GM19438 (cell line): ENCODE data around the gene PAX5.

ENCODE experiments used
- ATAC-seq: cut with Tn5 transposase; IDR thresholded peaks from one replicate; pipeline ENCODE4 v1.9.1; 2021; ENCODE audit warnings: low read depth; ENCODE audit not compliant: unreplicated experiment

The PAX5 gene

DNA sequence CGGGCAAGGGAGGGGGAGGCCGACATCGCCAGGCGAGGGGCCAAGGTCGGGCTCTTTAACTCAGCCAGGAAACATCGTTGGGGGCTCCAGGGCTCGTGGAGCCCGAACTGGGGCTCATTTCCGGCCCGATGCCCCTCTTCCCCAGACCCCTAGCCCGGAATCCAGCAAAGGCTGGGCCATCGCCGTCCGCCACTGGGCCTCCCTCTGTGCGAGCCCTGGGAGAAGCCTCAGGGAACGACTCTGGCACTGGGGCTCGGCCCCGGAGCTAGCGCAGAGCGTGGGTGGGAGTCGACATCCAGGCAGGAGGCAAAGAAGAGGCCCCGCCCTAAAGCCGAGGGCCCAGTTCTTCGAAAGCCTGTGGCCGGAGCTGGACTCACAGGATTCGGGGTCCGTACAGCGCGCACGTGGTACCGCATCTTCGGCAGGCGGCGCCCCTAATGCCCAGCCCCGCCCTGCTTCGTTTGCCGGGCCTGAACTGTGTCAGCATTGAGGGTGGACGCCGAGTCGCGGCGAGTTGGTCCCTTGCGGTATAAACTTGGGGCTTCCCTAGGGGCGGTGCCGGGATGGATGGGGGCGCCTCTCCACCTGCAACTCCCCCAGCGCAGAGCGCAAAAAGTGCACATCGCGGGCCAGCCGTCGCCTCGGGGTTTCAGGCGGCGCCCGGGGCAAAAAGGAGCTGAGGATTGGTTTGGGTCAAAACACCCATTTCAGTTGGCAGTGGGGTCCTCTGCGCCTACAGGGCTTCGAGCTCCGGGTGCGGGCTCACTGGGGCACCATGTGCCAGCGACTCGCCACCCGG is 3.6 kb upstream of the PAX5 start:
- ATAC-seq = peak; percentile 8

DNA sequence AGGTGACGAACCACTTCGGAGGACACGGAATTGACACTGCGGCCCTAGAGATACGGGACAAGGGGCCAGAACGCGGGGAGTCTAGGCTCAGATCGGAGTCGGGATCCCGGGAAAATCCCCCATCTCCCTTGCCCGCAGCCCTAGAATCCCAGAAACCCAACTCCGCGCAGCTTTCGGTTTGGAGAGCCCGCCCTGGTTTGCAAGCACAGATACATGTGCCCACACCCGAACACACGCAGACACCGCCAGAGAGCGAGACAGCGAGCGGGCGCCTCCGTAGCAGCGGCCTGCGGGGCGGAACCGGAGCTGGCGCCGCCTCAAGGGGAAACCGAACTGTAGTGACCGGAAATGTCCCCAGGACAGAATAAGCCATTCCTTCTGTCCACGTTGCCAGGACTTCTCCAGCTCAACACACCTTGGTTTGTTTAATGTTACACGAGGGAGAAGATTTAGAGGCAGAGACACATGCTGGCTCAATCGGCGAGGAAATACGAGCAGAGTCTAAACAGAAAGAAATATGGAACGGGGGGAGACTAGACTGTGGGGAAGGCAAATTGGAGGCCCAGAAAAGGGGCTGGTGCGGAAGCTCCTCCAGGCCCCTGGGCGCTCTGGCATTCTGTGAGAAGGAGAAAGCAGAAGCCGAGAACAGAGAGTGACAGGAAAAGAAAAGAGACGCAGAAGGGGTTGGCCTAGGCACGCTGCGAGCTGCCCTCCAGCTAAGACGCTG is 2.9 kb upstream of the PAX5 start:
- ATAC-seq = peak; percentile 26

DNA sequence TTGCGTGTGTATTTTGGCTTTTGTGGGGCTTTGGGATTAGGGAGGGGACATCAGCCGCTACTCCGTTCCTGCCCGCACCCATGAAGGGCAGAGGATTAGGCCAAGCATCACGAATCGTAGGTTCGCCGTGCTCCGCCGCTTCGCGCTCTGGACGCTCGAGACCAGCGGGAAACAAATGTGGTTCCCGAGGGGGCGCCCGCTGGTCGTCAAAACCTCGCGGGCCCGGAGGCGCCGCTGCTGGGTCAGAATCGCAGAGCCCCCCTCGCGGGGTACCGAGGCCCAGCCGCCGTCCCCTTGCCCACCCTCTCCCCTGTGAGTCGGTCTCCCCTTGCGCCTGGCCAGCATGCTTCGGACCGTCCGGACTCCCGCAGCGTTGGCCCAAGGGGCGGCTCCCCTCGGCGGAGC is 2.3 kb upstream of the PAX5 start:
- no peak for ATAC-seq

DNA sequence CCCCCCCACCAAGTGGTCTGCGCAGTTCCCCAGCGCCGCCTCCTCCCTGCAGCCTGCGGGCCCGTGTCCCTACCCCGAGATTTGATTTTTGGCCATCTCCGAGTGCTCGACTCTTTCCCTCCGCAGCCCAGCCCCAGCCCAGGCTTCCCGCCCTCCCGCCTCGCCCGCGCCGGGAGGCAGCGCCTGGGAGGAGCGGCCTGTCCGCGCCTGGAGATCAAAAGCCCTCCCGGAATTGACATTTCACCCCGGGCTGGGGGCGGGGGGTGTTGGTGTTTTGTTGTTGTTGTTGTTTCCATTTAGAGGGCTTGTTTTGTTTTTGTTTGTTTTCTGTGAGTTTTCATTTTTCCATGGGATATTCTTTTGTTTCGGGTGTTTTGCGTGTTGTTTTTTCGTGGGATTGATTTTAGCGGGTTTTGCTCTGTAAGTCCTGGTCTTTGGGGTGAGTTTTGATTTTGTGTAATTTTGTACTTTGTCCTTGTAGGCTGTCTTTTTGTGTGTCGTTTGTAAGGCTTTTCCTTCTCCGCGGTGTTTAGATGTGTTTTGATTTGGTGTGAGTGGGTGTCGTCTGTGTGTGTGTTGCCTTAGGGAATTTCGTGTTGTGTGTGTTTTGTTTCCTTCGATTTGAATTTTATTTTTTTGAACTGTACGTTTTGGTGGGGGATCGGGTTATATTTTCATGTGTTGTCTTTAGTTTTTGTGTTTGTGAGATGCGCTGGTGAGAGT is 1.7 kb upstream of the PAX5 start:
- ATAC-seq = no peak

DNA sequence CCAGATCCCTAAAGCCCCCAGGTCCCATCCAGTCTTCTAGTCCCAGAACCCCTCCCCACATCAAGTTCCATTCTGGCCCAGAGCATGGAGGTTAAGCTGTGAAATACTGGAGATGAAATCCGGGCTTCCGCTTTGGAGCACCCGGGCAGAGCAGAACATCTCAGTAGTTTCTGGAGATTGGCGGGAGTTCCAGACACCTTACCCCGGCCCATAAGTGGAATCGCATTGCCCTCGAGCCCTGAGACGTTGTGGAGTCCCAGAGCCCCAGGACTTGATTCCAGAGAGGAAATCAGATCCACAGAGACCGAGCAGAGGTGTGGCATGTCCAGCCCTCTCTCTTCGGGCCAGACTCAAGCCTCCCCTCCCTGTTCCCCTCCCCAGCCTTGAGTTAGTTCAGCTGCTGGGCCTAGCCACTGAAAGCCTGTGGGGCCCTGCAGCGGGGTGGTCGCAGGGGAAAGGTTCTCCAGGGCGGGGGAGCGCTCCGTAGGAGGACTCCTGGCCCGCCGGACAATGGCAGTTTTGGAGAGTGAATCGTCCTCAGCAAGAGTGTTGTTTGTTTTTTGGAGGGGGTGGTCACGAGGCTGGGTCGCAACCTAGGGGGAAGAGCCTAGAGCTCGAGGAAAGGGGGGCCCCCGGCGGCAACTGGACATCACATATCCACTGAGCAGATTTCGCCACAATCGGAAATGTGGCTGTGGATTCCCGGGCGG is 1.0 kb upstream of the PAX5 start:
- ATAC-seq = no peak

DNA sequence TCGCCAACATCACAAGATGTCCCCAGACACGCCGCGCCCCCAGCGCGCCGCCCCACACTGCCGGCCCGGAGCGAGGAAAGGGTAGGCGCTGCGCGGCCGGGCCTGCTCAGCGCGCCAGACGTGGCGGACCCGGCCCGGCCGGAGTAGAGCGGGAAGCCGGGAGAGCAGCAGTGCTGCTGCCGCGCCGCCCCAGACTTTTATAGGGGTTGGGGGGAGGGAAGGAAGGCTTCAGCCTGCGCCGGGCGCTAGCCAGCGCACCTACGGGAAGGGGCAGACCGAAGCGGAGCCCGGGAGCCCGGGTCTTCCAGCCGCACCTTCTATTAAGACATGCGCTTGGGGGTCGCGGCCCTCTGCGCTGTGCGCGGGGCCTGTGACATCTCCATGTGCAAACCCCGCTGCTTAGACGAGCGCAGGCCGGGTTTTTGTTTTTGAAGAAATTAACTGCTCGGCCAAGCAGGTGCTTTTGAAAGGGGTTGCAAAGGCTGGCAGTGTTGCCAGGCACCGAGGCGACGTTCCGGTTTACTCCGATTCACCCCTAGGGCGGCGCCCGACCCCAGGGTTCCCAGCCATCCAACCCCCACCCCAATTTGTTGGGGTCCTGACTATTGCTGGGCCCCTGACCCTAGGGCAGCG is 353 bp upstream of the PAX5 start:
- no peak for ATAC-seq

DNA sequence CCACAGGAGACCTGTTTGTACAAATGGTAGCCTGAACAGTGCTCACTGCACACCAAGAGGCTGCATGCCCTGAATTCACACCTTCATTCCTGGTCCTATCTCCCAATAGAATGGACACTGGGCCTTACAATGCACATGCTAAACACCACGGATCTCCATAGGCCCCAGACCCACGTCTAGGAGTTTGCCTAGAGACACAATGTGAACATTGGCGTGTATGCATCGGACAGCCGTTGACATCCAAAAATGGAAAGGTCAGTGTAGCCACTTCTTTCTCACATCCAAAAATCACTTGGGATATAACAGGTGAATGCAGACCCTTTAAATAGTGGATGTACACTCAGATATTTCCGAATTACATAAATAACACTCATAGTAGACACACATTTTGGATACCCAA is 927 bp downstream of the PAX5 start:
- no peak for ATAC-seq

DNA sequence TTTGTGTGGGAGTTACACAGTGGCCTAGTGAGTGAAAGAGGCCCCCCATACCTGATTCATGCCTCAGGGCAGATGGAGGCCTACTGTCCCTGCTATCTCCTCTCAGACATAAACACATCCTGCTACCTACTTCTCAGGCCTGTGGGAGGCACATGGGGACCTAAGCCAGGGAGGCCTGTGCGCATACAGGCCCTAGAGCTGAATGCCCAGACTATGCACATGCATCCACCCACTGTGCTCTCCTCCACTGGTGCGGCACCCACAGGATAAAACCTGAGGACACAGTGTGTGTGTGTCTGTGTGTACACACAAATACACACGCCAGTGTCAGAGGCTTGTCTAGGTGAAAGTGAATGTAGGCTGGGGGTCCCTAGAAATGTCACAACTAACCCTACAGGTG is 1.4 kb downstream of the PAX5 start:
- no peak for ATAC-seq

DNA sequence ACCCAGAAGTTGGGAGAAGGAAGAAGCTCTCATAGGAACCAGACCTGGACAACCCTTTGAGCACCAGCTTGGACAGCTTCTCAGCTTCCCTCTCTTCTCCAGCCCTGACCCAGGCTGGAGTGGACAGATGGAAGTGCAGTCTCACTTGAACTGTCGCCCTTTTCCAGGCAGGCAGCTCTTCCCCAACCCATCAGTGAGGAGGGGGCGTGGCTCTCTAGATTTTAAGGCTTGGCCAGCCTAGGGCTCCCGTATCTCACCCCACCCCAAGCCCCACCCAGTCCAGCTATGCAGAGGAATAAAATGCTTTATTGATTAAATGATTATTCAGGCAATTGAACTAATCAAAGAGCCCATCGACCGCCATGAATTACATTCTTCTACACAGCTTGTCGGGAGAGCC is 2.2 kb downstream of the PAX5 start:
- no peak for ATAC-seq

DNA sequence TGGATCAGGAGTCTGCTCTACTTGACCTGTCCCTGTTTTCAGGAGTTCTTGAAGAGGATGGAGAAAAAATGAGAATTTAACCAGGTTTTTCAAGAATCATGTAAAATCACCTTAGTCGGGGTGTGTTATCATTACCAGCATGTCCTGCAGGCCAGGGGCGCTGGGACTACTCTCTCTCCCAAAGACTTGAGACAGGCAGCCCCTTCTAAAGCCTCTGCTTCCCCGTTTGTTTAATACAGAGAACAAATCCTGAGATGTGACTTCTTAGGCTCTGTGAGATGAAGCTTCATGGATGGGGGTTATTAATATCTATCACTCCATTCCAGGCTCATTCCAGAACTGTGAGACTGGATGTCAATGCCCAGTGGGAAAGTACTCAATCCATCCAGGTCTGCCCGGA is 3.0 kb downstream of the PAX5 start:
- ATAC-seq = no peak

DNA sequence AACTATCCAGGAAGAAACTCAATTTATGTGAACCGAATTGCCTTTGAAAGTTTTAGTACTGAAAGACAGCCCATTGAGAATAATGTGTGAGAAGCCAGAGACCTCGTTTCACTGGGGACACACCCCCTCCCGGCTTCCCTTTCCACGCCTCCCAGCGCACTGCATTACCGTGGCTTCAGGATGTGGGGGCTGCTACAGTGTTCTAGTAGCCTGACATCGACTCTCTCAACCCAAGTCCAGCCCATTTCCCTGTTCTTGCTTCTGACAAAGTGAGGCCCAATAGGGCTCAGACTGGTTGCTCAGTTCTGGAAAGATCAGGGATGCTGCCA is 3.5 kb downstream of the PAX5 start:
- peak; percentile 16 for ATAC-seq

DNA sequence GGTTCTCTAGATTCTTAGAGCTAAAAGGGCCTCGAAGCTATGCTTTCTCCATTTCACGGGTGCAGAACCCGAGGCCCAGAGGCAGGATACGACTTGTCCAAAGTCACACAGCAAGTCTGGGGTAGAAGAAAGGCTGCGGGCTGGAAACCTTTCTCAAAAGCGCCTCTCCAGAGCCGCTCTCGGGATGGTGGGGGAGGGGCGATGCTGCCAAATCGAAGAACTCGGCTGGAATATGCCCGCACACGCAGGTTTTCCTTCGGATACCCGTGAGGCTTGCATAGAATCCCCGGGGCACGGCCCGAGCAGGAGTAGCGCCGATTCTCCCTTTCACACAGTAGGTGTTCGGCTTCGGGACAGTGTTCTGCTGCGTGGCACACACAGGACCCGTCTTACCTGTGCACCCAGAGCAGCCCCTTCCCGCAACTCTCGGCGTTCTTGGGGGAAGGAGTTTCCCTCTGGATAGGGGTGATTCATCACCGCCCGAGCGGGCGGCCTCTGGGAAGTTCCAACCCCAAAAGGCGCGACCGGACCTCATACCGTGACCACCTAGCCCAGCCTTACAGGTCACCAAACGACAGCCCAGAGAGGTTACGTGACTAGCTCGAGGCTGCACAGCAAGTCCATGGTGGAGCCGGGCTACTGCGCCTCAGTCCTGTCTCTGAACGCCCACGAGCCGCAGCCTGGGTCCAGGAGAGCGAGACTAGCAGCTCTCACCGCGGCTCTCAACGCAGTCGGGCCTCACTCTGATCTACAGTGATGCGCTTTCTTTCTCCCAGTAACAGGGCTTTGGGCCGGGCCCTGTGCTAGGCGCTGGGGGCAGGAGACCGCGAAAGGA is 4.1 kb downstream of the PAX5 start:
- ATAC-seq = peak; percentile 1

DNA sequence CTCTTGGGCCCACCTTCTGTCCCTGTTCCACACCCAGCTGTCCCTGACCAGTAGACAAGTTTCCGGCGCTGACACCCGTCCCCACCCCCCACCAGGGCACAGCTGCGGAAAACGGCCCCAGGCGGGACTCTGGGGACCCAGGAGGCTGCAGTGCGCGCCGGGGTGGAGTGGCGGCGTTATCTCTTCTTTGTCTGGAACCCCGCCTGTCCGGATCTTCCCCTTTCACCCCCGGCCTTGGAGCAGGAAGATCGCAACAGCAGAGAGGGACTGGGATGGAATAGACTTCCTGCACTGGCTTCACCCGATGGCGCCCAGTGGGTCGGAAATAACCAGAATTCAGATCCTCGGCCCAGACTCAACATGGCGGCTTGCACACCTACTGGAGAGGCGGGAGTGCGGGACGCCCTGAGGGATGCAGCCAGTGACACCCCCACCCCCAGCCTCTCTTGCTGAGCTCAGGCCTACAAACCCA is 4.7 kb downstream of the PAX5 start:
- no peak for ATAC-seq

DNA sequence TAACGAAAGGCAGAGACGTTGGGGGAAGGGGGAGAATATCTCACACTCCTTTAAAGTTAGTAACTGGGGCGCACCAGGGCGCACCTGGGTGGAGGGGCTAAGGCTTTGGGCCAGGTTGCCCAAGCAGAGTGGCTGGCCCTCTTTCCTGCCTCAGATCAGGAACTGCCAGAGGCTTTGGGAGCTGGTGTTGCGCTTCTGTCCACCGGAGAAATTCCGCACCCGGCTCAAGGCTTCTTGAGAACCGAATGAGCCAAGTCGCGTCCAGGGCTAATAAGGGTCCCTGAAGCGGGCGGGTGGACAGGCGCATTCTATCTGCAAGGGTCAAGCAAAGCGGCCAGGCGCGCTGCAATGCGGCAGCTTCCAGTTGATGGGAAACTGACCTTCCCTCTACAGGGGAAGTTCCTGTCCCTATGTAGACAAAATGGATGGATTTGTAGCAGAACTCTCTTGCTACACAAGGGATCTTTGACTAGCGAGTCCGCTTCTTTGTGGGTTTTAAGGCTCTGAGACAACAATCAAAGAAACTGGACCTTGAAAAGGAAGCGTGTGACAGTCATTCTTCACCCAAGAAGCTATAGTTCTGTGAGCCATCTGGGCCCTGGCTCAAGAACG is 5.5 kb downstream of the PAX5 start:
- no peak for ATAC-seq

DNA sequence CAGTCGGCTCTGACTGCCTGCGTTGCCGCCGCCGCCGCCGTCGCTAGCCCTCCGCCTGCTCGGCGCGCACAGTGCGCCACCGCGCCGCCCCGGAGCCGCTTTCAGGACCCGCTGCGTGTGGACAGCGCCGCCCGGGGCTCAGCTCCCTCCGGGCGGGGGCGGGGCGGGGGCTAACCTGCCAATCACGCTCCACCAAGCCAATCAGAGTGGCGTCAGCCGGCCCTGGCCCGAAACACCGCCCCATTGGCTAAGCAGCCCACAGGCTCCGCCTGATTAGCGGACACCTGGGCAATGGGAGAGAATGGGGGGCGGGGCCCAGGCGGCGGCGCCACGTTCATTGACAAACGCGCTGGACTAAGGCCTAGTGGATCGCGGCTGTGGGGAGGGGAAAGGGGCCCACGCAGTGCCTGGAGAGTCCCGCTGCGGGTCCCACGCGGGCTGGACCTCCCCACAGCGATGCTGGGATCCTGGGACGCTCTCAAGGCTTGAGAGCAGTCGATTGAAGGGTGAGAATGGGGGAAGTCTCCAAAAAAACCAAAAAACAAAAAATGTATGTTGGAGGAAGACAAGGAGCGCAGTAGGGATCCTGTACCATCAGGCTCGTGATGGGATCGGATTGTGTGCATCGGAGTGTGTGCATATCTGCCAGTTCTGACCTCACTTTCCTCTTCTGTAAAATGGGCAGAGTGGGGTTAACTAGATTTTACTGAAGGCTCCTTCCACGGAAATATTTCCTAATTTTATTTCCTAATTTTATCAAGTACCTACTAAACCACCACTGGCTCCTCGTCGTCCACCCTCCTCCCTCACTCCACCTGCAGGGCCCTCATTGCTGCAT is 6.3 kb downstream of the PAX5 start:
- peak; percentile 57 for ATAC-seq

DNA sequence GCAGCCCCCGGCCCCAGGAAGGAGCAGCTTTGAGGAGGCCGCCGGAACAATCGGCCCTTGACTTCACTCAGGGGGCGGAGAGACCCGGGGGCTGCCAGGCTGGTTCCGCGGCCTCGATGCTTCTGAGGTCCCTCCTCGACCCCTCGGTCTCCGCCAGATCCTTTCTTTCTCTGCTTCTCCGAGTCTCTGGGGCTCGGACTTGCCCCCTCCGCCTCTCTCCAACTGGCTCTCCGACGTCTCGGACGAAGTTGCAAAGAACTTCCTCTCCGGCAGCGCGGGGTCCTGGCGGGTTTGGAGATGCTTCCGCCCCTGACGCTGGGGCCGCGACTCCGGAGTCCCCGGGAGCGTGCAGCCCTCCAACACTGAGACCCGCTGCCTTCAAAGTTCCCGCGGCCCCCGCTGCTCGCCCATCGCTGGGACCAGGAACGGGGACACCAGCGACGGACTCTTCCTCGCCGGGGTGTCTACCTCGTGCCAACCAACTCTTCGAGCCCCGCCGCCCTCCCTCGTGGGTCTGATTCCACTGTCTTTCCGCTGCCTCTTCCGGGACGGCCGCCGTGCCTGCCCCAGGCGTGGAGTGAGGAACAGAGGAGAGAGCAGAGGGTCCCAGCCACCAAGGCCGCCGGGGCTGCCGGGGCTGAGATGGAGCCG is 7.0 kb downstream of the PAX5 start:
- no peak for ATAC-seq

DNA sequence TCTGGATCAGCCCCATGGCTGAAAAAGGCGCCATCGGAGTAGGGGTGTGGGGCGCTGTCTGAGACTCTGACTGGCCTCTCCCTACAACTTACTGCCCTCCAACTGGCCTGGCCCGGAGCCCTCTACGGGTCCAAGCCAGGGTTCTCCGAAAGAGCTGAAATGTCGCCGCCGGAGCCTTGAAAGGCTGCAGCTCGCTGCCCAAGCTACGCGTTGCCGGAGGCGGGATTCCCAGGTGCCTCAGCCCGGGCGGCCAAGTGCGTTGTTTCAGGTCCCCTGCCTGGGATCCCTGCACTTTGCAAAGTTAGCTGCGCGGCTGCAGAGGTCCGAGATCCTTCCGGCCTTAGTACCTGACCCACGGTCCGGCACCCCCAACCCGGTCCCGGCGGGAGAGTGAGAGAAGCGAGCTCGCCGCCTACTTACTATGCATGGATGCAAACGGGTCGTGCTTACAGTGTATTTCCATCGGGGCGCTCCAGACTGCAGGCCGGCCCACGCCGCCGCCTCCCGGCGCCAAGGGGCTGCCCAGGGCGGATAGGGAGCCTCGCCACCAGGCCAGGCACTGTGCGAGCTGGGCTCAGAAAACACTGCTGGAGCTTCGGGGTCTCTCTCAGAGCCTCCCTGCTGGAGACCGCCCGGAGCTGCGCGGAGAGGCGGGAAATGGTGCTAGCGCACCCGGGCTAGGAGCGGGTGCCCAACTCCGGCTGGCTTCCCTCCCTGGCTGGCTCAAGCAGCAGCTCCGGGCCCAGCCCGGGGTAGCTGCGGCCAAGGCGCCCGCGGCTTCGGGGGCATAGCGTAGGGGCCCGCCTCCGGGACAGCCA is 7.7 kb downstream of the PAX5 start:
- no peak for ATAC-seq
